Measurements from ENCODE around the gene TSSC4.

DNA sequence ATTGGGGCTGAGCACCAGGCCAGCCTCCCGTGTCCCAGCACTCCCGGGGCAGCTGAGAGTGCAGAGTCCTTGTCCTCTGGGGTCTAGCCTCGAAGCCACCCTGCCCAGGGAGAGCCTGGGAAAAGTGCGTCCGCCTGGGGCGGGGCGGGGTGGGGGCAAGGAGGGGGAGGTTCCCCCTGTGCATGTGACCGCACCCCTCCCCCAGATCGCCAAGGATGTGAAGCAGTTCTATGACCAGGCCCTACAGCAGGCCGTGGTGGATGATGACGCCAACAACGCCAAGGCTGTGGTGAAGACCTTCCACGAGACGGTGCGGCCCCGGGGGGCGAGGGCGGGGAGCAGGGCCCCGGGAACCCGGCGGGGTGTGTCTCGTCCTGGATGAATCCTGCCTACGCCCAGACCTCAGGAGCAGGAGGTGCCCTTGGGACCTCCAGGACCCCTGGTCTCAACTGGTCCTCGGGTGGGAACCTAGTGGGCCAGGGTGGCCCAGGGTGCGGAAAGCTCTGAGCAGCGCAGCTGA is 5.3 kb upstream of the TSSC4 start:
- TF ChIP-seq, protein P1, sequence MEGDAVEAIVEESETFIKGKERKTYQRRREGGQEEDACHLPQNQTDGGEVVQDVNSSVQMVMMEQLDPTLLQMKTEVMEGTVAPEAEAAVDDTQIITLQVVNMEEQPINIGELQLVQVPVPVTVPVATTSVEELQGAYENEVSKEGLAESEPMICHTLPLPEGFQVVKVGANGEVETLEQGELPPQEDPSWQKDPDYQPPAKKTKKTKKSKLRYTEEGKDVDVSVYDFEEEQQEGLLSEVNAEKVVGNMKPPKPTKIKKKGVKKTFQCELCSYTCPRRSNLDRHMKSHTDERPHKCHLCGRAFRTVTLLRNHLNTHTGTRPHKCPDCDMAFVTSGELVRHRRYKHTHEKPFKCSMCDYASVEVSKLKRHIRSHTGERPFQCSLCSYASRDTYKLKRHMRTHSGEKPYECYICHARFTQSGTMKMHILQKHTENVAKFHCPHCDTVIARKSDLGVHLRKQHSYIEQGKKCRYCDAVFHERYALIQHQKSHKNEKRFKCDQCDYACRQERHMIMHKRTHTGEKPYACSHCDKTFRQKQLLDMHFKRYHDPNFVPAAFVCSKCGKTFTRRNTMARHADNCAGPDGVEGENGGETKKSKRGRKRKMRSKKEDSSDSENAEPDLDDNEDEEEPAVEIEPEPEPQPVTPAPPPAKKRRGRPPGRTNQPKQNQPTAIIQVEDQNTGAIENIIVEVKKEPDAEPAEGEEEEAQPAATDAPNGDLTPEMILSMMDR (IDR thresholded peaks at IDR 0.05; ENCODE audit: insufficient read depth, low read depth, low read length): no peak
- no peak for TF ChIP-seq EZH2 (IDR thresholded peaks at IDR 0.05; ENCODE audit: insufficient read depth, low read length)
